LoVo (cell line): ENCODE data around the gene XIAP.

Experiments used
- DNase-seq: peaks from one replicate; pipeline ENCODE4 v3.0.0-alpha.2; 2016; ENCODE audit warnings: low spot score

XIAP gene

GRCh38 chrX:123960956-123961267, 101.1 kb downstream of the XIAP start:
- DNase-seq = no peak

- peak; percentile 69 for DNase-seq
Observed at GRCh38 chrX:123961268-123962005, 101.6 kb downstream of the XIAP start, which contains the start of gene STAG2. Gene STAG2 (plus strand): TSS chrX:123961706. CDS start chrX:124022628, 60,922 bp downstream.

- no peak for DNase-seq
Observed at GRCh38 chrX:123962006-123962467, 102.2 kb downstream of the XIAP start.

- DNase-seq = peak; percentile 82
Observed at GRCh38 chrX:123962794-123963373, 103.0 kb downstream of the XIAP start.
